Measurements from ENCODE around the gene GEMIN7. TPM values are rescaled to one million over a fixed set of nuclear protein-coding genes. Genes with fewer than 3 reads are reported as not detected.

Gene GEMIN7
- total and polyA plus RNA-seq, 2 of the 13 experiments (the other 11 are each of a cell fraction or from before 2014, with no cell fraction given) = 24.1 to 30.6 TPM

DNA sequence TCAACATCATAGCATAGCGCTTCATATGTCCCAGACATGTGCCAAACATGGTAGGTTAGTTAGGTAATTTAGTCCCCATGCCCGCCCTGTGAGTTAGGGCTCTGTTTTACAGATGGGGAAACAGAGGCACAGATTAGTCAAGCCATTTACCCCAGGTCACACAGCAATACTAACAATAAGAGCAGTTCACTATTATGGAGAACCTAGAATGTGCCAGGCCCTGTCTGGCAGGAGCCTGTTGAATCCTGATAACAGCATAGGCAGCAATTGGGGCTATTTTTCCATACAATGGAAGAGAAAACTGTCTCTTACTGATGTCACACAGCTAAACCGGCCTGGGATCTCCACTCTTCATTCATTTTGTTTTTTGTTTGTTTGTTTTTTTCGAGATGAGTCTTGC, 7.4 kb downstream of the GEMIN7 start:
- H3K79me2 ChIP-seq (ENCODE audit: insufficient read depth, low read length) = peaks cover 21% of the 10 kb centered on the region
- peaks cover 7% of the 10 kb centered on the region; the same call in 1 of the 2 replicates for H3K4me1 ChIP-seq (ENCODE audit: insufficient read depth, low read length)
- no peaks in the 10 kb centered on the region for H3K9me3 ChIP-seq (ENCODE audit: low read length)
- H3K36me3 ChIP-seq (replicated peaks in 1 of 2; ENCODE audit: control insufficient read depth in 1 of 2, insufficient read depth in 2 of 2, low read length in 2 of 2) = peaks cover 10 to 35% of the 10 kb centered on the region in 2 experiments; a peak in 4 of 5 replicates
- no peak overlapping the region for H2AFZ ChIP-seq (ENCODE audit: low read length)
- no peak for TF ChIP-seq CENPX (CRISPR knock-in tag; IDR thresholded peaks at IDR 0.05)
- TF ChIP-seq HNF4A (CRISPR knock-in tag; IDR thresholded peaks at IDR 0.05) = no peak
- TF ChIP-seq SMAD9 (CRISPR knock-in tag; IDR thresholded peaks at IDR 0.05) = no peak
- no peak for TF ChIP-seq ZNF883 (CRISPR knock-in tag; IDR thresholded peaks at IDR 0.05; ENCODE audit: not compliant biosample characterization)
- TF ChIP-seq IRF2 (CRISPR knock-in tag; IDR thresholded peaks at IDR 0.05) = no peak
- TF ChIP-seq RARA (CRISPR knock-in tag; IDR thresholded peaks at IDR 0.05) = no peak
- TF ChIP-seq, protein P1, sequence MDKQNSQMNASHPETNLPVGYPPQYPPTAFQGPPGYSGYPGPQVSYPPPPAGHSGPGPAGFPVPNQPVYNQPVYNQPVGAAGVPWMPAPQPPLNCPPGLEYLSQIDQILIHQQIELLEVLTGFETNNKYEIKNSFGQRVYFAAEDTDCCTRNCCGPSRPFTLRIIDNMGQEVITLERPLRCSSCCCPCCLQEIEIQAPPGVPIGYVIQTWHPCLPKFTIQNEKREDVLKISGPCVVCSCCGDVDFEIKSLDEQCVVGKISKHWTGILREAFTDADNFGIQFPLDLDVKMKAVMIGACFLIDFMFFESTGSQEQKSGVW (CRISPR knock-in tag; IDR thresholded peaks at IDR 0.05; ENCODE audit: borderline replicate concordance) = no peak
- no peak for TF ChIP-seq ZNF432 (CRISPR knock-in tag; IDR thresholded peaks at IDR 0.05; ENCODE audit: borderline replicate concordance)
- TF ChIP-seq SRY (CRISPR knock-in tag; IDR thresholded peaks at IDR 0.05) = no peak
- TF ChIP-seq, protein P2, sequence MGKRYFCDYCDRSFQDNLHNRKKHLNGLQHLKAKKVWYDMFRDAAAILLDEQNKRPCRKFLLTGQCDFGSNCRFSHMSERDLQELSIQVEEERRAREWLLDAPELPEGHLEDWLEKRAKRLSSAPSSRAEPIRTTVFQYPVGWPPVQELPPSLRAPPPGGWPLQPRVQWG (CRISPR knock-in tag; IDR thresholded peaks at IDR 0.05; ENCODE audit: borderline replicate concordance, low read depth) = no peak
- no peak overlapping the region for H3K9ac ChIP-seq (ENCODE audit: insufficient read depth, low read depth, low read length)
- H3K4me3 ChIP-seq (replicated peaks in 1 of 3; ENCODE audit: insufficient read depth in 1 of 3, low read depth in 2 of 3, low read length in 3 of 3) = no peak overlapping the region
- H3K4me2 ChIP-seq (ENCODE audit: low read depth, low read length) = no peak overlapping the region
- in situ Hi-C loops (cut with HindIII; ENCODE audit: extremely low pct_ligation_motif_present, low pct_unique_long_range_greater_than_20kb) (no loop called here), intact Hi-C loops (cut with micrococcal nuclease; ENCODE audit: unreplicated experiment) (no loop called here)
- BruUV-seq (replicated peaks) = no TSS peak
- H3K27ac ChIP-seq (ENCODE audit: extremely low read length, insufficient read depth, low read length) = no peak overlapping the region
- POLR2A ChIA-PET = no interaction called here
- no peaks in the 10 kb centered on the region for H3K27me3 ChIP-seq (ENCODE audit: control insufficient read depth in 1 of 2, insufficient read depth in 2 of 2, low read length in 2 of 2)
- CTCF ChIA-PET (ENCODE audit: low intra/inter-chr PET ratio, low total read pairs) = no interaction called here
- no peak for DNase-seq (ENCODE audit: low spot score)
- ATAC-seq = no peak
- FAIRE-seq = no peak
- no peaks in the 10 kb centered on the region for H4K20me1 ChIP-seq (ENCODE audit: insufficient read depth, low read length)
- 100% methylated on average over 4 of the region's 4 CpGs for WGBS (ENCODE audit: low lambda C conversion rate)
